ENCODE data around the gene ZNF835.

Gene ZNF835

DNA sequence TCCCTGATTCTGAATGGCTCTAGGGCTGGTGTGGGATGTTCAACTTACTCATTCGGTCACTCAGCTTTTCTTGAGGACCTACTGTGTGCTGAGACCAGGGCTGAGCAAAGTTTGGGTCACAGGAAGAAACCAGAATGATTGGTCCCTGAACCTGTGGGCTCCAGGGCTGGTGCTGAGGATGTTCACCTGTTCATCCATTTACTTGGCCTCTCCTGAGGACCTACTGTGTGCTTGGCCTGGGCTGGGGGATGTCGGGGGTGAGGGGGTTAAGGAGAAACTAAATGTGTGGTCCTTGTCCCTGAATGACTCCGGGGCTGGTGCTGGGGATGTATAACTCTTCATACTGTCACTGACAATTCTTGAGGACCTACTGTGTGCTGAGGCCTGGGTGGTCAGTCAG lies 10.3 kb downstream of the ZNF835 start:
- DNase-seq = no peak

DNA sequence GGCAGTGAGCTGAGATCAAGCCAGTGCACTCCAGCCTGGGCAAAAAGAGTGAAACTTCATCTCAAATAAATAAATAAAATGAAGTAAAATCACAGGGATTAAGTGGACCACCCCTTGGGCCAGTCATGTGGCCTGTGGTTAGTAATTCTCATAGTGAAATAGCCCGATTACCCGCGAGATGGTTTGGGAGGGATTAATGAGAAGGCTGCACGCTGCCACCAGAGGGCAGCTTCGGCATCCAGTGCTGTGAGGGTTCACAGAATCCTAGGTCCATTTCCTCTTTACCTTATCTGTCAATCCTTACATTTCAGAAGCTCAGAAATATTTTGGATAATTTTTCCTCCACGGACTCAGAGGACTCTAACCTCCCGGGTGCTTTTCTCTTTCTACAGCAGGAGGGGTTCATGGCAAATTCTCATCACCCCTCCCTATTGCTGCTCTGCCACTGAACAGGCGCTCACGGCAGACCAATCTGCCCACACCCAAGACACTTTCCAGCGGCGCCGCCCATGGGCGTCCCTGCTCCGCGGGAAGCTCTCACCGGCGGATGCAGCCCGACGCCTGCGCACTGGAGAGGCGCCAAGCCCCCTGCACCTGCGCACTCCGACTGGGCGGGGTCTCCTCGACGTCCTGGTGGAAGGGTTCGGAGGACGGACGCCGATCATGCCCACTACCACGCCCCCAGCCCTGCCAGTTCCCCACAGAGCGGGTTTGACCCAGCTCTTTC lies 11.0 kb downstream of the ZNF835 start:
- DNase-seq = no peak

GRCh38 chr19:56654151-56654550 lies 17.4 kb downstream of the ZNF835 start:
- DNase-seq = no peak

DNA sequence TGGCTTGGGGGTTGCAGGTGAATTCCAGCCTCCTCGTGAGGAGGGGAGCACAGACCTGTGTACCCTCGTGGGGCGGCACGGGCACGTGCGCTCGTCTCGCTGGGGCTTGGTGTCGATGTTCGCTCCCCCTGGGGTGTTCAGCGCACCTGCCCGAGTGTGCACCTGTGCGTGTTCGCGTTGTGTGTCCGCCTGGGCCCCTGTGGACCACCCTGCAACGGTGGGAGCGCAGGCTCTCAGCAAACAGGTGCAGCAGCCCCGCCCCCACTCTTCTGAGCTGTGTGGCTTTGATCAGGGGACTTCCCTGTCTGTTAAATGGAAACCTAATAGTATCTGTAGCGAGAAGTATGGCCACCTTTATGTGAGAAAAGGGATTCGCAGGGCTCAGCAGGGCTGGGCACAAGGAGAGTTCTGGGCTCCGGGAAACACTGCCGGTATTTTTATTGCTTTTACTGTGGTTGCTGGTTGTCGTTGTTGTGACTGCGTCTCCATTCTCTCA lies 28.0 kb downstream of the ZNF835 start:
- DNase-seq = no peak

DNA sequence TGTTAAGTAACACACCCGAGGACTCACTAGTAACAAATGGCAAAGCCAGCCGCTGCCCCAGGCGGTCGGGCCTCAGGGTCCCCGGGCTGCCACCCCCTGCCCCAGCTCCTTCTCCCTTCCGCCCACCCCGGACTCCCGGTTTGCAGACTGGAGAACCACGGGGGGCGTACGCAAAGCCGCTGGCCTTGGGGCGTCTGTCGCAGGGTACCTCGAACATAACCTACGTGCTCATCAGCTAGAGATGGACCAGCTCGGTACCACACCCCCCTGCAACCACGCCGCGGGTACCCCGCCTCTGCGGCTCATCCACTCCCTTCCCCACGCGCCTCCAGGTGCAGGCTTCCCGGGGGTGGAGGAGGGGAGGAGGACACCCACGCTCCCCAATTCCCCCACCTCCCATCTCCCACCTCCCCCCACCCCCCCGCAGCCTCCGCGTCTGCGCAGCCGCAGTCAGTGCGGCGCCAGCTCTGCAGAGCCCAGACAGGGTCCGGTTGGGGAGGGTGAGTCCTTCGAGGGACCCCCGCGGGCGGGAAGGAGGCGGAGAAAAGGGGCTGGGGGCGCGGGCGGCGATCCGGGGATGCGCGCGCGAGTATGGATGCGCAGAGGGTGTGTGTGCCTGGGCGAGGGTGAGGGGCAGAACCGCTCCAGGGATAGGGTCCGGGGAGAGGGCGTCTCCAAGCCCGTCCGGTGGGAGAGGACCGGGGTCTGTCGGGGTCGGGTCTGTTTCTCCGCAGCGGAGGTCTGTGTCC lies 28.7 kb downstream of the ZNF835 start, which contains the start of gene SMIM17:
TSS of gene SMIM17 (plus strand) at position 449 of the 749 bp plus-strand sequence. CDS start 2,509 bp downstream, outside the sequence.
- DNase-seq = no peak

DNA sequence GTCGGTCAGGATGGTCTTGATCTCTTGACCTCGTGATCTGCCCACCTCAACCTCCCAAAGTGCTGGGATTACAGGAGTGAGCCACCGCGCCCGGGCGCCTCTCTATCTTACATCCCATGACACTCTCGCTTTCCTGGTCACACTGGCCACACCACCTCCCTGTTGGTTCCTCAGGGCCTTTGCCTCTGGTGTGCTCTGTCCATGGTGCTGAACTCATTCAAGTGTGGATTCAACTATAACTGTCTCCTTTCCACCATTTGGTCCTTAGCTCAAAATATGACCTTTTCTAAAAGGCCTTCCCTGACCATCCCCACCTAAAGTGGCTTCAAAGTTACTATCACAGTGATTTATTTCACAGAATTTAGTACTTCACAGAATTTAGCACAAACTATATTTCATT lies 32.3 kb downstream of the ZNF835 start:
- DNase-seq = no peak

GRCh38 chr19:56637976-56638555 lies 33.5 kb downstream of the ZNF835 start:
- no peak for DNase-seq

DNA sequence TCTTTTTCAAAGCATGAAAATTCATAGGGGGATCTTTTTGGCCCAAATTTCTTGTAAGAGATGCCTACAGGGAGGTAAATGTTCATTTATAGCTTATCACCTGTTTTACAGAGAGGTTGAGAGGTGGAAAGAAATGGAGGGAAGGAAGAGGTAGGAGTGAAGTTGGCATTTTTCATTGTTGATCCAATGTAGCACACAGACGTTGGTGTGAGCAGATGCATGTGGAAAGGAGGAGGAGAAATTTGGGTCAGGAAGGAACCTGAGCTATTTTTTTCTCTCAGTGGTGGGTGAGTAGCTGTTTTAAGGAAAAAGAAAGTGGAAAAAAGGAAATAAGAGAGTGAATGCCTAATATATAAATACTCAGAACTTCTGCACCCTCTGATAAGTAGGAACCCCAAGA lies 38.5 kb downstream of the ZNF835 start:
- no peak for DNase-seq

GRCh38 chr19:56625708-56626107 lies 45.8 kb downstream of the ZNF835 start:
- no peak for DNase-seq

- no peak for DNase-seq
These were observed 48.6 kb downstream of the ZNF835 start for GRCh38 chr19:56623006-56623405.

GRCh38 chr19:56622374-56622773 lies 49.2 kb downstream of the ZNF835 start:
- DNase-seq = no peak

DNA sequence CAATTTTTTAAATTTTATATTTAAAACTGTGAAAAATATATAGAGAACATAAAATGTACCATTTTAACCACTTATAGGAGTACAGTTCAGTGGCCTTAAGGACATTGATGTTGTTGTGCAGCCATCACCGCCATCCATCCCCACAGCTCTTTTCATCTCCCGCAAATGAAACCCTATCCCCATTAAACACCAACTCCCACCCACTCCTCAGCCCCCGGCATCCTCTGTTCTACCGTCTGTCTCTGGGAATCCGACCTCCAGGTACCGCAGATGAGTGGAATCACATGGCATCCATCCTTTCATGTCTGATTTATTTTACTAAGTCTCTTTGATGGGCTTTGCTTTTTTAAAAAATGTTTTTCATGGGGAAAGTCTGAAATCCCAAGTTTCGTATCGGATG lies 52.4 kb downstream of the ZNF835 start:
- no peak for DNase-seq

DNA sequence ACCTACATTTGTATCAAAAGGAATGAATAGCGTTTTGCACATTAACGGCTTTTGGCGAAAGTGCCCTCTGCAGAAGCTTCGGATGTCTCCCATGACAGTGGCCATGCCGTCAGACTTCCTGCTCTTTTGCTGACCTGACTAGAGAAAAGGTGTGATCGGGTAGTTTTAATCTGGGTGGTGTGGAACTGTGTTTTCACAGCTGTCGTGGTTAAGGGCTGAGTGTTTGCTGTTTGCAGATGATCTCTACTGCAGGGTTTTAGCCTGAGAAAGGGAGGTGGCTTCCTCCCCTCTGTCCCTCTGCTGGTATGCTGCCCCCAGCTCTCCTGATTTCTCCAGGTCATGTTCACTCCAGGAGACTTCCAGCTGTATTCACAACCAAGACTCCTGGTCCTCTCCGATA lies 54.0 kb downstream of the ZNF835 start:
- DNase-seq = no peak

DNA sequence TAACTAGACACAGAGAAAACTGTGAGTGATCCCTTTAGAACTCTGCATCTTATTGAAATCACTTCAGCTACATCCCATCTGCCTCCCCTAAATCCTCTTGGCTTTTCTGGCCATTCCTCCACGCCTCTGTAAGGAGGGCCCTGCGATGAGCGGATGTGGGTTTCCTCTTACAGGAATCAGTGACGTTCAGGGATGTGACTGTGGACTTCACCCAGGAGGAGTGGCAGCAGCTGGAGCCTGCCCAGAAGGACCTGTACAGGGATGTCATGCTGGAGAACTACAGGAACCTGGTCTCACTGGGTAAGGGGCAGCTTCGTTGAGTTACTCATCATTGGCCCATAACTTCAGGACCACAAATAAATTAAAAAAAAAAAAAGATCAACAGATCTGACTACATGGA lies 57.9 kb downstream of the ZNF835 start:
- DNase-seq = no peak

- DNase-seq = no peak
These were observed 58.8 kb downstream of the ZNF835 start for GRCh38 chr19:56612737-56613136.

All from activated effector memory CD4-positive, alpha-beta T cell treated with Interleukin-2 at 50 U/mL for 16 hours (primary cell).